Ishikawa (cell line): ENCODE measurements around the gene ASB1.

Experiments used
- CEBPB ChIP-seq: IDR thresholded peaks from 2 replicates; pipeline ENCODE4 v1.6.1; 2012
- CREB1 ChIP-seq: IDR thresholded peaks from 2 replicates; pipeline ENCODE4 v1.6.1; 2012; ENCODE audit warnings: low read depth
- FOXM1 ChIP-seq: IDR thresholded peaks from 2 replicates; pipeline ENCODE4 v1.6.1; 2012; ENCODE audit warnings: low read depth, borderline replicate concordance
- NFIC ChIP-seq: IDR thresholded peaks from 2 replicates; pipeline ENCODE4 v1.6.1; 2012
- RAD21 ChIP-seq: IDR thresholded peaks from 2 replicates; pipeline ENCODE4 v1.6.1; 2012; ENCODE audit warnings: low read depth
- TAF1 ChIP-seq: IDR thresholded peaks from 2 replicates; pipeline ENCODE4 v1.6.1; 2012; ENCODE audit warnings: low read depth, mild to moderate bottlenecking
- YY1 ChIP-seq: IDR thresholded peaks from 2 replicates; pipeline ENCODE4 v1.6.1; 2012; ENCODE audit warnings: low read depth
- TF ChIP-seq, protein P1 (sequence below): IDR thresholded peaks from 2 replicates; pipeline ENCODE4 v1.6.1; 2012; ENCODE audit warnings: low read depth, mild to moderate bottlenecking
- TF ChIP-seq, protein P2 (sequence below): IDR thresholded peaks from 2 replicates; pipeline ENCODE4 v1.6.1; 2012

DNA sequence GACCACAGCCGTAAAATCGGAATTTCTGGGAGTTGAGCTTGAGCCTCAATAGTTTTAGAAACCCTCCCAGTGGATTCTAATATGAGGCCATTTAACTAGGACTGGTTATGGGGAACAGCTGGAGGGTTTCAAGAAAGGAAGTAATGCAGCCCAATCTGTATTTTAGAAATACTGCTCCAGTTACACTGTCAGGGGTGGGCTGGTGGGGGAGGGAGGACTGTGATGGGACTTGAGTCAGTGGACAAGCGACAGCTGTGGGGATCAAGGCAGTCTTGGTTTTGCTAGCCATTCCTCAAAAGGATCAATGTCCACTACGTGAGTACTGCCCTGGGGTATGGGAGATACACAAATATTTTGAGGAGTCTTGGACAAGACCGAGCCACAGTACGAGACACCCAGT lies 34.8 kb downstream of the ASB1 start:
- TF ChIP-seq YY1 (no peak), CREB1 (no peak), CEBPB (no peak), NFIC (no peak), RAD21 (no peak), TAF1 (no peak), FOXM1 (no peak)
- TF ChIP-seq, protein P1, sequence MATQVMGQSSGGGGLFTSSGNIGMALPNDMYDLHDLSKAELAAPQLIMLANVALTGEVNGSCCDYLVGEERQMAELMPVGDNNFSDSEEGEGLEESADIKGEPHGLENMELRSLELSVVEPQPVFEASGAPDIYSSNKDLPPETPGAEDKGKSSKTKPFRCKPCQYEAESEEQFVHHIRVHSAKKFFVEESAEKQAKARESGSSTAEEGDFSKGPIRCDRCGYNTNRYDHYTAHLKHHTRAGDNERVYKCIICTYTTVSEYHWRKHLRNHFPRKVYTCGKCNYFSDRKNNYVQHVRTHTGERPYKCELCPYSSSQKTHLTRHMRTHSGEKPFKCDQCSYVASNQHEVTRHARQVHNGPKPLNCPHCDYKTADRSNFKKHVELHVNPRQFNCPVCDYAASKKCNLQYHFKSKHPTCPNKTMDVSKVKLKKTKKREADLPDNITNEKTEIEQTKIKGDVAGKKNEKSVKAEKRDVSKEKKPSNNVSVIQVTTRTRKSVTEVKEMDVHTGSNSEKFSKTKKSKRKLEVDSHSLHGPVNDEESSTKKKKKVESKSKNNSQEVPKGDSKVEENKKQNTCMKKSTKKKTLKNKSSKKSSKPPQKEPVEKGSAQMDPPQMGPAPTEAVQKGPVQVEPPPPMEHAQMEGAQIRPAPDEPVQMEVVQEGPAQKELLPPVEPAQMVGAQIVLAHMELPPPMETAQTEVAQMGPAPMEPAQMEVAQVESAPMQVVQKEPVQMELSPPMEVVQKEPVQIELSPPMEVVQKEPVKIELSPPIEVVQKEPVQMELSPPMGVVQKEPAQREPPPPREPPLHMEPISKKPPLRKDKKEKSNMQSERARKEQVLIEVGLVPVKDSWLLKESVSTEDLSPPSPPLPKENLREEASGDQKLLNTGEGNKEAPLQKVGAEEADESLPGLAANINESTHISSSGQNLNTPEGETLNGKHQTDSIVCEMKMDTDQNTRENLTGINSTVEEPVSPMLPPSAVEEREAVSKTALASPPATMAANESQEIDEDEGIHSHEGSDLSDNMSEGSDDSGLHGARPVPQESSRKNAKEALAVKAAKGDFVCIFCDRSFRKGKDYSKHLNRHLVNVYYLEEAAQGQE, result no peak
- TF ChIP-seq, protein P2, sequence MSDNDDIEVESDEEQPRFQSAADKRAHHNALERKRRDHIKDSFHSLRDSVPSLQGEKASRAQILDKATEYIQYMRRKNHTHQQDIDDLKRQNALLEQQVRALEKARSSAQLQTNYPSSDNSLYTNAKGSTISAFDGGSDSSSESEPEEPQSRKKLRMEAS, result no peak
